GM23338 (cell line): ENCODE measurements around the gene KIF1A. TPM values are rescaled to one million over a fixed set of nuclear protein-coding genes. Genes with fewer than 3 reads are reported as not detected.

Experiments
- ATAC-seq: fragments of 200-7000 bp; cut with Tn5 transposase; 3 replicates; pipeline ENCODE4 v1.9.1; 2020
- DNase-seq: peaks from one replicate; pipeline ENCODE4 v3.0.0-alpha.2; 2015; ENCODE audit warnings: low spot score
- H2AFZ ChIP-seq: fragments of 200-600 bp; sonication (generic); 2 replicates; pipeline ENCODE4 v1.8.0; 2016; ENCODE audit warnings: antibody characterized with exemption, mild to moderate bottlenecking, moderate library complexity
- H3F3A ChIP-seq: fragments of 200-600 bp; sonication (generic); replicated peaks from 2 replicates; pipeline ENCODE4 v1.8.0; 2017; ENCODE audit warnings: antibody characterized with exemption, mixed run types, low read depth
- H3K27ac ChIP-seq: fragments of 200-600 bp; sonication (generic); 2 replicates; pipeline ENCODE4 v1.6.1; 2016; ENCODE audit warnings: low read depth
- H3K27me3 ChIP-seq: fragments of 200-600 bp; sonication (generic); 2 replicates; pipeline ENCODE4 v1.8.0; 2016; ENCODE audit warnings: mild to moderate bottlenecking, mixed run types, moderate library complexity; ENCODE audit not compliant: insufficient read depth
- H3K36me3 ChIP-seq: fragments of 200-600 bp; sonication (generic); 2 replicates; pipeline ENCODE4 v1.8.0; 2016; ENCODE audit warnings: mild to moderate bottlenecking; ENCODE audit not compliant: insufficient read depth
- H3K4me1 ChIP-seq: fragments of 200-600 bp; sonication (generic); 2 replicates; pipeline ENCODE4 v1.8.0; 2016; ENCODE audit warnings: mild to moderate bottlenecking, moderate library complexity; ENCODE audit not compliant: insufficient read depth
- H3K4me2 ChIP-seq: fragments of 200-600 bp; sonication (generic); 2 replicates; pipeline ENCODE4 v1.7.1; 2017; ENCODE audit warnings: mixed run types
- H3K4me3 ChIP-seq: fragments of 200-600 bp; sonication (generic); 2 replicates; pipeline ENCODE4 v1.6.1; 2016; ENCODE audit warnings: mixed run types
- H3K79me2 ChIP-seq: fragments of 200-600 bp; sonication (generic); replicated peaks from 2 replicates; pipeline ENCODE4 v1.8.0; 2017; ENCODE audit warnings: mild to moderate bottlenecking; ENCODE audit not compliant: insufficient read depth
- H3K9me2 ChIP-seq: fragments of 200-600 bp; sonication (generic); 2 replicates; pipeline ENCODE4 v1.8.0; 2017; ENCODE audit not compliant: insufficient read depth
- H4K20me1 ChIP-seq: fragments of 200-600 bp; sonication (generic); replicated peaks from 2 replicates; pipeline ENCODE4 v1.8.0; 2017; ENCODE audit warnings: mild to moderate bottlenecking; ENCODE audit not compliant: insufficient read depth
- H3K27ac Mint-ChIP-seq: 2 replicates; pipeline ENCODE4 v1.8.0; 2020; ENCODE audit warnings: inconsistent platforms, mild to moderate bottlenecking, moderate library complexity, mixed read lengths
- H3K27me3 Mint-ChIP-seq: 3 replicates; pipeline ENCODE4 v1.8.0; 2022; ENCODE audit warnings: low read depth, mild to moderate bottlenecking, moderate library complexity, mixed read lengths, inconsistent platforms; ENCODE audit not compliant: insufficient read depth, poor library complexity
- H3K36me3 Mint-ChIP-seq: 3 replicates; pipeline ENCODE4 v1.8.0; 2021; ENCODE audit warnings: low read depth, mild to moderate bottlenecking, inconsistent platforms, moderate library complexity, mixed read lengths
- H3K4me1 Mint-ChIP-seq: 3 replicates; pipeline ENCODE4 v1.8.0; 2020; ENCODE audit warnings: mild to moderate bottlenecking, inconsistent platforms, mixed read lengths
- H3K4me3 Mint-ChIP-seq: 3 replicates; pipeline ENCODE4 v1.8.0; 2021; ENCODE audit warnings: moderate library complexity, mild to moderate bottlenecking, inconsistent platforms, mixed read lengths
- H3K9me3 Mint-ChIP-seq: 3 replicates; pipeline ENCODE4 v1.8.0; 2020; ENCODE audit warnings: moderate library complexity, mild to moderate bottlenecking, inconsistent platforms, mixed read lengths
- CREB1 ChIP-seq: fragments of 250-450 bp; sonication (Bioruptor Pico); IDR thresholded peaks from 2 replicates; pipeline ENCODE4 v1.5.0; 2020; ENCODE audit warnings: low read depth, mild to moderate bottlenecking, moderate library complexity
- ETS1 ChIP-seq: IDR thresholded peaks from 2 replicates; pipeline ENCODE4 v1.6.1; 2016; ENCODE audit warnings: antibody characterized with exemption
- EZH2 ChIP-seq: fragments of 200-600 bp; sonication (generic); IDR thresholded peaks from one replicate; pipeline ENCODE4 v1.8.0; 2017; ENCODE audit warnings: antibody characterized with exemption, mild to moderate bottlenecking, low read depth; ENCODE audit not compliant: unreplicated experiment
- EZH2phosphoT487 ChIP-seq: fragments of 200-600 bp; sonication (generic); IDR thresholded peaks from one replicate; pipeline ENCODE4 v1.8.1; 2018; ENCODE audit warnings: antibody characterized with exemption; ENCODE audit not compliant: unreplicated experiment
- JUNB ChIP-seq: IDR thresholded peaks from one replicate; pipeline ENCODE4 v1.6.1; 2016; ENCODE audit warnings: antibody characterized with exemption; ENCODE audit not compliant: unreplicated experiment
- POLR2AphosphoS5 ChIP-seq: IDR thresholded peaks from 2 replicates; pipeline ENCODE4 v1.6.1; 2016; ENCODE audit warnings: antibody characterized with exemption, low read depth
- STAT1 ChIP-seq: IDR thresholded peaks from one replicate; pipeline ENCODE4 v1.6.1; 2016; ENCODE audit warnings: antibody characterized with exemption; ENCODE audit not compliant: unreplicated experiment
- ZNF331 ChIP-seq: fragments of 250-450 bp; sonication (Bioruptor Pico); IDR thresholded peaks from 2 replicates; pipeline ENCODE4 v1.5.0; 2020; ENCODE audit warnings: low read depth, mild to moderate bottlenecking, moderate library complexity
- polyA plus RNA-seq: library from polyadenylated mRNA; unstranded; fragments of >200 nt; fragmentation: Nextera tagmentation; extraction: Ambion mirVana; gene quantifications from 2 replicates; pipeline ENCODE4 v1.2.1, GENCODE V29; 2016
- total RNA-seq: library from RNA; depleted of rRNA; stranded (reverse); fragments of >200 nt; shearing (Covaris generic); gene quantifications from 2 replicates; pipeline ENCODE4 v1.2.3, GENCODE V29; 2014
- TF ChIP-seq, protein P1 (sequence below), 2 experiments: fragments of 200-600 bp in 1 of 2; sonication (generic) in 1 of 2; conservative IDR thresholded peaks; 2 replicates each; pipeline versions ENCODE4 v1.5.1 to v1.6.1; 2016 to 2017; ENCODE audit warnings: antibody characterized with exemption in 2 of 2, low read depth in 2 of 2, mild to moderate bottlenecking in 2 of 2, moderate library complexity in 1 of 2
- TF ChIP-seq, protein P2 (sequence below): fragments of 250-450 bp; sonication (Bioruptor Pico); IDR thresholded peaks from 2 replicates; pipeline ENCODE4 v1.5.0; 2020; ENCODE audit warnings: mild to moderate bottlenecking, moderate library complexity

KIF1A gene
- total and polyA plus RNA-seq, 2 experiments from 2014 or later, result 169 to 214 TPM

DNA sequence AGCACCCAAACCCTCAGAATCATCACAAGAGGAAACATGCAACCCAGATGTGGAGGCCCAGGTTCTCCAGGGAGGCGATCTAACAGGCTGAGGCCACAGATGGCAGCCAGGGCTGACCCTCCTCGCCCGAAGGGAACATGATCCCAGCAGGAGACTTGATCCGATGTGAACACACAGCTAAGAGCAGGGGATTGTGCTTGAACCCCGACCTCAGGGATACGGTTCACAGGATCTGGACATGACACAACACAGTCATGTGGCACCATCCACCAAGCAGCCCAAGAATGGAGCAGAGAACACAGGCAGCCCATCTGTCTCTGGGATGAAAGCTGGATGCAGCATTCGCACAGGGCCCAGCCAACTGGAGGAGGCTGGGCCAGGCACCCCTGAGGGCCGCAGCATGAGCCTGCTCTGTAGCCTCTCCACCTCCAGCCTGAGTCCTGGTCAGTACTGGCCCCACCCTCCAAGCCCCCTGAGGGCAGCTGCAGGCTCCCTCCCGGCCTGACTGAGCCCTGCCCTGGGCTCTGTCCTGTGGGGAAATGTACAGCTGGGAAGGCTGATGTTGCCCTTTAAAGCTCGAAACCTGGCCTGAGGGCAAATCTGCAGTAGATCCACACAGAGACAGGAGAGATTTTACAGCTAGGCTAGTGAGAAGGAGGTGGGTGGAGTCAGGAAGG lies 89.4 kb downstream of the KIF1A start:
- Mint-ChIP-seq H3K36me3 (peaks cover 47% of the 10 kb centered on the region), H3K4me3 (no peak overlapping the region), H3K27me3 (peaks cover 36% of the 10 kb centered on the region), H3K9me3 (no peaks in the 10 kb centered on the region), H3K4me1 (no peaks in the 10 kb centered on the region; the same call in 2 of the 3 replicates), H3K27ac (peak overlapping the region; percentile 44; the same call in 1 of the 2 replicates)
- no peak for TF ChIP-seq EZH2
- no peak; the same call in 1 of the 2 replicates for TF ChIP-seq POLR2AphosphoS5
- TF ChIP-seq ZNF331 (CRISPR knock-in tag), result no peak
- no peak for TF ChIP-seq ETS1
- TF ChIP-seq, protein P1, sequence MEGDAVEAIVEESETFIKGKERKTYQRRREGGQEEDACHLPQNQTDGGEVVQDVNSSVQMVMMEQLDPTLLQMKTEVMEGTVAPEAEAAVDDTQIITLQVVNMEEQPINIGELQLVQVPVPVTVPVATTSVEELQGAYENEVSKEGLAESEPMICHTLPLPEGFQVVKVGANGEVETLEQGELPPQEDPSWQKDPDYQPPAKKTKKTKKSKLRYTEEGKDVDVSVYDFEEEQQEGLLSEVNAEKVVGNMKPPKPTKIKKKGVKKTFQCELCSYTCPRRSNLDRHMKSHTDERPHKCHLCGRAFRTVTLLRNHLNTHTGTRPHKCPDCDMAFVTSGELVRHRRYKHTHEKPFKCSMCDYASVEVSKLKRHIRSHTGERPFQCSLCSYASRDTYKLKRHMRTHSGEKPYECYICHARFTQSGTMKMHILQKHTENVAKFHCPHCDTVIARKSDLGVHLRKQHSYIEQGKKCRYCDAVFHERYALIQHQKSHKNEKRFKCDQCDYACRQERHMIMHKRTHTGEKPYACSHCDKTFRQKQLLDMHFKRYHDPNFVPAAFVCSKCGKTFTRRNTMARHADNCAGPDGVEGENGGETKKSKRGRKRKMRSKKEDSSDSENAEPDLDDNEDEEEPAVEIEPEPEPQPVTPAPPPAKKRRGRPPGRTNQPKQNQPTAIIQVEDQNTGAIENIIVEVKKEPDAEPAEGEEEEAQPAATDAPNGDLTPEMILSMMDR (conservative IDR thresholded peaks at IDR 0.05; ENCODE audit: low read depth in 2 of 2), result no peak
- TF ChIP-seq, protein P2, sequence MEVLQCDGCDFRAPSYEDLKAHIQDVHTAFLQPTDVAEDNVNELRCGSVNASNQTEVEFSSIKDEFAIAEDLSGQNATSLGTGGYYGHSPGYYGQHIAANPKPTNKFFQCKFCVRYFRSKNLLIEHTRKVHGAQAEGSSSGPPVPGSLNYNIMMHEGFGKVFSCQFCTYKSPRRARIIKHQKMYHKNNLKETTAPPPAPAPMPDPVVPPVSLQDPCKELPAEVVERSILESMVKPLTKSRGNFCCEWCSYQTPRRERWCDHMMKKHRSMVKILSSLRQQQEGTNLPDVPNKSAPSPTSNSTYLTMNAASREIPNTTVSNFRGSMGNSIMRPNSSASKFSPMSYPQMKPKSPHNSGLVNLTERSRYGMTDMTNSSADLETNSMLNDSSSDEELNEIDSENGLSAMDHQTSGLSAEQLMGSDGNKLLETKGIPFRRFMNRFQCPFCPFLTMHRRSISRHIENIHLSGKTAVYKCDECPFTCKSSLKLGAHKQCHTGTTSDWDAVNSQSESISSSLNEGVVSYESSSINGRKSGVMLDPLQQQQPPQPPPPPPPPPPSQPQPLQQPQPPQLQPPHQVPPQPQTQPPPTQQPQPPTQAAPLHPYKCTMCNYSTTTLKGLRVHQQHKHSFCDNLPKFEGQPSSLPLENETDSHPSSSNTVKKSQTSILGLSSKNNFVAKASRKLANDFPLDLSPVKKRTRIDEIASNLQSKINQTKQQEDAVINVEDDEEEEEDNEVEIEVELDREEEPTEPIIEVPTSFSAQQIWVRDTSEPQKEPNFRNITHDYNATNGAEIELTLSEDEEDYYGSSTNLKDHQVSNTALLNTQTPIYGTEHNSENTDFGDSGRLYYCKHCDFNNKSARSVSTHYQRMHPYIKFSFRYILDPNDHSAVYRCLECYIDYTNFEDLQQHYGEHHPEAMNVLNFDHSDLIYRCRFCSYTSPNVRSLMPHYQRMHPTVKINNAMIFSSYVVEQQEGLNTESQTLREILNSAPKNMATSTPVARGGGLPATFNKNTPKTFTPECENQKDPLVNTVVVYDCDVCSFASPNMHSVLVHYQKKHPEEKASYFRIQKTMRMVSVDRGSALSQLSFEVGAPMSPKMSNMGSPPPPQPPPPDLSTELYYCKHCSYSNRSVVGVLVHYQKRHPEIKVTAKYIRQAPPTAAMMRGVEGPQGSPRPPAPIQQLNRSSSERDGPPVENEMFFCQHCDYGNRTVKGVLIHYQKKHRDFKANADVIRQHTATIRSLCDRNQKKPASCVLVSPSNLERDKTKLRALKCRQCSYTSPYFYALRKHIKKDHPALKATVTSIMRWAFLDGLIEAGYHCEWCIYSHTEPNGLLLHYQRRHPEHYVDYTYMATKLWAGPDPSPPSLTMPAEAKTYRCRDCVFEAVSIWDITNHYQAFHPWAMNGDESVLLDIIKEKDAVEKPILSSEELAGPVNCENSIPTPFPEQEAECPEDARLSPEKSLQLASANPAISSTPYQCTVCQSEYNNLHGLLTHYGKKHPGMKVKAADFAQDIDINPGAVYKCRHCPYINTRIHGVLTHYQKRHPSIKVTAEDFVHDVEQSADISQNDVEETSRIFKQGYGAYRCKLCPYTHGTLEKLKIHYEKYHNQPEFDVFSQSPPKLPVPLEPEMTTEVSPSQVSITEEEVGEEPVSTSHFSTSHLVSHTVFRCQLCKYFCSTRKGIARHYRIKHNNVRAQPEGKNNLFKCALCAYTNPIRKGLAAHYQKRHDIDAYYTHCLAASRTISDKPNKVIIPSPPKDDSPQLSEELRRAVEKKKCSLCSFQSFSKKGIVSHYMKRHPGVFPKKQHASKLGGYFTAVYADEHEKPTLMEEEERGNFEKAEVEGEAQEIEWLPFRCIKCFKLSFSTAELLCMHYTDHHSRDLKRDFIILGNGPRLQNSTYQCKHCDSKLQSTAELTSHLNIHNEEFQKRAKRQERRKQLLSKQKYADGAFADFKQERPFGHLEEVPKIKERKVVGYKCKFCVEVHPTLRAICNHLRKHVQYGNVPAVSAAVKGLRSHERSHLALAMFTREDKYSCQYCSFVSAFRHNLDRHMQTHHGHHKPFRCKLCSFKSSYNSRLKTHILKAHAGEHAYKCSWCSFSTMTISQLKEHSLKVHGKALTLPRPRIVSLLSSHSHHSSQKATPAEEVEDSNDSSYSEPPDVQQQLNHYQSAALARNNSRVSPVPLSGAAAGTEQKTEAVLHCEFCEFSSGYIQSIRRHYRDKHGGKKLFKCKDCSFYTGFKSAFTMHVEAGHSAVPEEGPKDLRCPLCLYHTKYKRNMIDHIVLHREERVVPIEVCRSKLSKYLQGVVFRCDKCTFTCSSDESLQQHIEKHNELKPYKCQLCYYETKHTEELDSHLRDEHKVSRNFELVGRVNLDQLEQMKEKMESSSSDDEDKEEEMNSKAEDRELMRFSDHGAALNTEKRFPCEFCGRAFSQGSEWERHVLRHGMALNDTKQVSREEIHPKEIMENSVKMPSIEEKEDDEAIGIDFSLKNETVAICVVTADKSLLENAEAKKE, result no peak
- no peak for TF ChIP-seq EZH2phosphoT487
- no peak for TF ChIP-seq CREB1 (CRISPR knock-in tag)
- TF ChIP-seq JUNB, result no peak
- TF ChIP-seq STAT1, result no peak
- no peaks in the 10 kb centered on the region for H3F3A ChIP-seq
- no peak for DNase-seq
- H2AFZ ChIP-seq, result no peak overlapping the region
- no peaks in the 10 kb centered on the region for H3K27me3 ChIP-seq
- no peaks in the 10 kb centered on the region for H3K9me2 ChIP-seq
- no peak overlapping the region for H3K27ac ChIP-seq
- H3K4me3 ChIP-seq, result no peak overlapping the region
- H3K79me2 ChIP-seq, result no peaks in the 10 kb centered on the region
- H3K36me3 ChIP-seq, result peaks cover 4% of the 10 kb centered on the region; the same call in 1 of the 2 replicates
- no peaks in the 10 kb centered on the region for H3K4me1 ChIP-seq
- H4K20me1 ChIP-seq, result no peaks in the 10 kb centered on the region
- ATAC-seq, result no peak
- H3K4me2 ChIP-seq, result no peak overlapping the region
